Activated CD4-positive, alpha-beta T cell treated with anti-CD3 and anti-CD28 coated beads for 24 hours (primary cell): ENCODE measurements around the gene CCDC146.
"Not testable (repeated sequence)": the region's sequence is repeated elsewhere in the genome, so short reads cannot be mapped to it uniquely, and the experiment has no call there.

Experiments used
- DNase-seq, 2 donors: peaks; one replicate each; pipeline ENCODE4 v3.0.0-alpha.2; 2020; ENCODE audit warnings: low read depth in 2 of 2

The CCDC146 gene

DNA sequence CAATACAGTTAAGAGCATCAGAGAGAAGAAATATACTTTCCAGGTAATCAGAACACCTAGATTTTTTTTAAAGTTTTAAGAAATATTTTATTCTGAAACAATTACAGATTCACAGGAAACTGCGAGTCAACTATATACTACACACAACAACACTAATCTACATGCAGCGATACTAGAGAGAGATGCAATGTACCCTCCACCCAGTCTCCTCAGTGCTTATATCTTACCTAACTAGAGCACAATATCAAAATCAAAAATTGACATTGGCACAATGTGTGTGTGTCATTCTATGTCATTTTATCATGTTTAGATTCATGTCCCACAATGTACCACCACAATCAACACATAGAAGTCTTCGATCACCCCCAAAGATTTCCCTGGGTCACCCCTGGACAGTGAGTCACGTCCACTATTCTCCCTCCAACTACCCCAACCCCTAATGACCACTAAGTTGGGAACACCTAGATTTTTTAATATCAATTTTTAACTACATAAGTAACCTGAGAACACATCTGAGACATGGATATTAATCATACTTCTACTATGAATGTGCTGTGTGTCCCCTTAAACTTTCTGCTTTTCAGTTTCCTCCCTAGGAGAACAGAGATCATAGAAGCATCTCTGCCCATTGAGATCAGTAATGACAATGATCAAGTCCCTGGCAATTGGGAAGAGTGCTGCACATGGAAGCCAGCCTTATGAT is 207.2 kb downstream of the CCDC146 start:
- no peak for DNase-seq

DNA sequence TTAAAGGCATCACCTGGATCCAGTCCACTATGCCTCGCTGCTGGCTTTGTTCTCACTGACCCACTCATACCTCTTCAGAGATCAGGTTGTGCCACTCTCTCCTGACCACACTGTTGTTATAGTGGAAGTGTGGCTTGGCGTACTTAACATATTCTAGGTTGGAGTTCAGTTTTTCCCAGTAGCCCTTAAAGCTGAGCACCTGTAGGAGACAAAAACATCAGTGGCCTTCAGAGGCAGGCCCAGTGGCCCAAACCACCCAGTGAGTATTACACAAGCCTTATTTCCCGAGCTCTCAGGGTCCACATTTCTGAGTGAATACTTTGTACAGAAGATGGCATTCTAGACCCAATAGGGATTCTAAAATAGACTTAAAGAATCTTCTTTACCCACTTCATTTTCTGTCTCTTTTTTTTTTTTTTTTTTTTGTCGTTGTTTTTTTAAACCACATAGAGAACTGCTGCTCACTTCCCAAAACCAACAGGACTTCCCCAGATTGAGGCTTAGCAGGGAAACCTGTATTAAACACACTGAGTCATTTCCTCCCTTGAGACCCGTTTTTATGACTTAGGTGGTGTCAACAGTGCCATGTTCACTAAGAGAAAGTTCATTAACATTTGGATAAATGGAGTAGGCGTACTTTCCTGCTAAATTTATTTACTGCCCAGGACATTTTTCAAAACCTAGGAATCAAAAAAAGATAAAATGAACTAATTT is 207.9 kb downstream of the CCDC146 start:
- DNase-seq = no peak

DNA sequence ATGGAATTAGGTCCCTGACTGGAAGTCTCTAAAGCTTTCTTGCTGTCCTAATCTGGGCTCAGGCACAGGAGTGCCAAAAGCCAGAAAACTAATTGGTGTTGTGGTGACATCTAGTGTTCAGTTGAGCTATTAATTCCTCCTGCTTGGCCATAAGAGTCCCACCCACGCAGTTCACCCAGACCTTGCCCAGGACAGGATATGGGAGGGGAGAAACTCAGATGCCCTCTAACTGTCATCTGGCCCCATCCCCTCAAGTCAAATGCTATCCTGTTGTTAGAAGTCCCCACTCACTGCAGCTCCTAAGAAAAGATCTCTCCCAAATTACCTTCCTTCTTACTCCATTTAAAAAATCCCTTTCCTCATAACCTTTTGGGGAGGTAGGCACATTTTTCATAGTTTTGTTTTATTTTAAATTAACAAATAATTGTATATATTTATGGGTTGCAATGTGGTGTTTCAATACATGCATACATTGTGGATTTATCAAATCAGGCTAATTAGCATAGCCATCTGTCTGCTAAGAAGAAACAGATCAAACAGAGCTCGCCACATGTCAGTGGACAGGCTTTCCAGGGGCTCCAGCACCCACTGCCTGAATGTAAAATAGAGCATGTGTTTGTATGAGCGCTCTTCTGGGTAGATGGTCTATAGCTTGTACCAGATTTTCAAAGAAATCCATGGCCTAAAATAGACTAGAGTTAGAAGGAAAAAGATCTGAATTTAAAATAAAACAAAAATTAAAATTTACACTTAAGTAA is 209.7 kb downstream of the CCDC146 start:
- peak; percentile 17 to 21 for DNase-seq

DNA sequence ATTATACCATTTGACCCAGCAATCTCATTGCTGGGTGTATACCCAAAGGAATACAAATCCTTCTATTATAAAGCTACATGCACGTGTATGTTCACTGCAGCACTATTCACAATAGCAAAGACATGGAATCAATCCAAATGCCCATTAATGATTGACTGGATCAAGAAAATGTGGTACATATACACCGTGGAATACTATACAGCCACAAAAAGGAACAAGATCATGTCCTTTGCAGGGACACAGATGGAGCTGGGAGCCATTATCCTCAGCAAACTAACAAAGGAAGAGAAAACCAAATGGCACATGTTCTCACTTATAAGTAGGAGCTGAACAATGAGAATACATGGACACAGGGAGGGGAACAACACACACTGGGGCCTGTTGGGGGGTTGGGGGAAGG is 211.6 kb downstream of the CCDC146 start:
- DNase-seq = not testable (repeated sequence)

DNA sequence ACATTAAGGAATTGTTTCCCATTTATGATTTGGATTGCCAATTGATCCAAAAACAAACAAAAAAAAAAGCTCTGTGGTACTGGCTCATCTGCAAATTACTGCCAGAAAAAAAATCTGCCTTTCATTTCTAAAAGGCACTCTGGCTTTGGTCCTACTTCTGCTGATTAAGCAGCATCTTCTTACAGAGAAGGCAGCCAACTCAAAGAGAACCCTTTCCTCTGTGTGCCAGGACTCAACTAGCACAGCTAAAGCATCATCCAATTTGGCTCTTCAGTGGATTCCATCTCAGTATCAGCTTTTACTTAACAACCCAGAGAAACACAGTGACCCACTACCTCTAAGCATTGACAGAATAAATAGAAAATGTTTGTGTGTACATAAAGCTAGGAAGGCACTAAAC is 213.2 kb downstream of the CCDC146 start:
- DNase-seq = no peak

DNA sequence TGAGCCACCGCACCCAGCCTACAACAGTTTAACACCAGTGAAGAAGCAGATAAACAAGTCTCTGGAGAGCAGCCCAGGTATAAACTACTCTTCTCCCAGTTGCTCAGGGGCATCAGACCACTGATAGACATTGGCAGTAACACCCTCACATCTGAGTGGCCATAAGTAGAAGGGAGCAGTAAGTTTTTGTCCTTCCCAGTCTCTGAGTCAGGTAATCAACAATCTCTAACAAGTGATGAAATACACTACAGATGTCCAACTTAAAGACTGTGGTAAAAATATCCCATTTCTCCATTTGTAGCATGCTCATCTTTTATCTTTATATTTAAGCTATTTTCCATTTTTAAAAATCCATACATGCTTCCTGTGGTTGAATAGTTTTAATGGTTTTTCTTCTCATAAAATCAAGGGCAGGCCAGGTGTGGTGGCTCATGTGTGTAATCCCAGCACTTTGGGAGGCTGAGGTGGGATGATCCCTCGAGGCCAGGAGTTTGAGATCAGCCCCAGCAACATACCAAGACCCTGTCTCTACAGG is 215.1 kb downstream of the CCDC146 start:
- no peak for DNase-seq

DNA sequence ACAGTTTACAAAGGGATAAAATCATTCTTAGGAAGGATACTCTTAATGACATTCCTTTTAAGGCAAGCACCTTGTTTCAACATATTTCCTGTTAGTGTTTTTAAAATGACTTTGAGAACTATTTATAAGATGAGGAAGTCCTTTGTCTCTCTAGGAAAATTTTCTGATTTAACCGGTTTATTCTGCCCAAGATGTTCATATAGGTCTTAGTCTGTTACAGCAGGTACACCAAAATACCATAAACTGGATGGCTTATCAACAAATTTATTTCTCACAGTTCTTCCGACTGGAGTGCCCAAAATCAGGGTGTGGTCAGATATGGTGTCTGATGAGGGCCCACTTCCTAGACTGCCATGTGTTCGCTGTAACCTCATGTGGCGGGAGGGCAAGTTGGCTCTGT is 215.8 kb downstream of the CCDC146 start:
- no peak for DNase-seq

DNA sequence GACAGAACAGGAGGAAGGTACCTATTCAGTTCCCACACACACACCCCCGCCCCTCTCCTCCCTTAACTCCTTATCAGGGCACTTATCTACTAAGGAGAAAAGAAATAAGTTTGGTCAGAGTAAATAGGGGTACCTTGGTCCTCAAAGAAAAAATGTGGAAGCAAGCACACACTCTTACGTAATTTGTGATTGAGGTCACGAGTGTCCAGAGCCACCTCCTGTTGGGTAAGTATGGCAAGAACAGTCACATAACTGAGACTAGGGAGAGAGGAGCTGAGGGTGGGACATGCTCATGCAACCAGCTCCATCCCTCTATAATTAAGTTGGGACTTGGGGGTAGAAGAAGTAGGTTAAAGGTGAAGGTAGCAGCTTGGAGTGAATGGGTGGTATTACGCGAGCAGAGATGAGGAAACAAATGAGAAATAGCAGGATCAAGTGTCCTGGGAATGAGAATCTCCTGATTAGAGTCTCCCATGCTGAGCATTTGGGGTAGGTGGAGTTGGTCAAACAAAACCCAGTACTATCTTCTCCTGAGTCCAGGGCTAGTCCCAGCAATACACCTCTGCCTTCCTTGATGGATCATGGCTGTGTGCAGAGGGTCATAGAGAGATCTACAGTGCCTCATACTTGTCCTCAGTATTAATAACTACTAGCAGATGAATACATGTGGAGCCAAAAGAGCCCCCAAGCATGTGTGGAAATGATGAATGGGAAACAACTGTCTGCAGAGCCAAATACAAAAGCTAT is 216.6 kb downstream of the CCDC146 start:
- DNase-seq = no peak

DNA sequence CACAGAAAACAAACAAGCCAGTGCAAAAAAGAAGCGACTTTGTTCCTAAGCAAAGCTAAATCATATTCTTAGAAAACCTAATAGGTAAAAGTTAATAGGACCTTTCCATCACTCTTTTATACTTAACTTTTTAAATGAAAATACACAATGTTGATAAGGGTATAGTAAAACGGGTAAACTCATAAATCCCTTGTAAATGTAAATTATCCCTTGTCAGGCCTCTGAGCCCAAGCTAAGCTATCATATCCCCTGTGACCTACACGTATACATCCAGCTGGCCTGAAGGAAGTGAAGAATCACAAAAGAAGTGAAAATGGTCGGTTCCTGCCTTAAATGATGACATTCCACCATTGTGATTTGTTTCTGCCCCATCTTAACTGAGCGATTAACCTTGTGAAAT is 217.3 kb downstream of the CCDC146 start:
- no peak for DNase-seq
